ENCODE results near the gene HDC. TPM values are rescaled to one million over a fixed set of nuclear protein-coding genes. Genes with fewer than 3 reads are reported as not detected.

Gene HDC
- total RNA-seq, 1 donor from 2014 or later, result 3.5 TPM

DNA sequence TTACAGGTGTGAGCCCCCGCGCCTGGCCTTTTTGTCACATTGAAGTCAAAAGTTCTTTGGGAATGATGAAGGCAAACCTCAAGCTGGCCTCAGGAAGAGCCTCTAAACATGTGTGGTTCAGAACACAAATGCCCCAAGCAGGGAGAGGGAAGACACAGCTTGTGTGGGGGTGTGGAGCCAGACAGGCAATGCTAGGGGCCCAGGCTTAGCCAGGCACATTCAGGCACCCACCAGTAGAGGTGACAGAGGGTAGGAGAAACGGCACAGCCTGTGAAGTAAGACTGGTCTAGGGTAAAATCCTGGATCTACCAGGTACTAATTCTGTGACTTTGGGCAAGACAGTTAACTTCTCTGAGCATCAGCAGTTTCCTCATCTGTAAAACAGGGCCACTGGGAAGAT, 3.5 kb downstream of the HDC start:
- no peak overlapping the region for H3K27ac Mint-ChIP-seq (ENCODE audit: unreplicated experiment)
- H3K36me3 Mint-ChIP-seq (ENCODE audit: low read depth), result no peaks in the 10 kb centered on the region
- H3K9me3 Mint-ChIP-seq, result no peaks in the 10 kb centered on the region
- TF ChIP-seq, protein P1, sequence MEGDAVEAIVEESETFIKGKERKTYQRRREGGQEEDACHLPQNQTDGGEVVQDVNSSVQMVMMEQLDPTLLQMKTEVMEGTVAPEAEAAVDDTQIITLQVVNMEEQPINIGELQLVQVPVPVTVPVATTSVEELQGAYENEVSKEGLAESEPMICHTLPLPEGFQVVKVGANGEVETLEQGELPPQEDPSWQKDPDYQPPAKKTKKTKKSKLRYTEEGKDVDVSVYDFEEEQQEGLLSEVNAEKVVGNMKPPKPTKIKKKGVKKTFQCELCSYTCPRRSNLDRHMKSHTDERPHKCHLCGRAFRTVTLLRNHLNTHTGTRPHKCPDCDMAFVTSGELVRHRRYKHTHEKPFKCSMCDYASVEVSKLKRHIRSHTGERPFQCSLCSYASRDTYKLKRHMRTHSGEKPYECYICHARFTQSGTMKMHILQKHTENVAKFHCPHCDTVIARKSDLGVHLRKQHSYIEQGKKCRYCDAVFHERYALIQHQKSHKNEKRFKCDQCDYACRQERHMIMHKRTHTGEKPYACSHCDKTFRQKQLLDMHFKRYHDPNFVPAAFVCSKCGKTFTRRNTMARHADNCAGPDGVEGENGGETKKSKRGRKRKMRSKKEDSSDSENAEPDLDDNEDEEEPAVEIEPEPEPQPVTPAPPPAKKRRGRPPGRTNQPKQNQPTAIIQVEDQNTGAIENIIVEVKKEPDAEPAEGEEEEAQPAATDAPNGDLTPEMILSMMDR (conservative IDR thresholded peaks at IDR 0.05), result no peak
- H3K27me3 Mint-ChIP-seq (ENCODE audit: low read depth), result no peaks in the 10 kb centered on the region
- H3K4me3 Mint-ChIP-seq, result no peak overlapping the region
- no peak for DNase-seq (ENCODE audit: low read depth, low spot score)
- peaks cover 21% of the 10 kb centered on the region for H3K4me1 Mint-ChIP-seq

GRCh38 chr15:50260969-50261496, 4.5 kb downstream of the HDC start:
- no peaks in the 10 kb centered on the region for H3K9me3 Mint-ChIP-seq
- no peaks in the 10 kb centered on the region for H3K27me3 Mint-ChIP-seq (ENCODE audit: low read depth)
- H3K4me1 Mint-ChIP-seq, result peaks cover 15% of the 10 kb centered on the region
- no peak overlapping the region for H3K4me3 Mint-ChIP-seq
- no peak for DNase-seq (ENCODE audit: low read depth, low spot score)
- TF ChIP-seq, protein P1 (conservative IDR thresholded peaks at IDR 0.05), result no peak
- H3K36me3 Mint-ChIP-seq (ENCODE audit: low read depth), result no peaks in the 10 kb centered on the region
- H3K27ac Mint-ChIP-seq (ENCODE audit: unreplicated experiment), result no peak overlapping the region

GRCh38 chr15:50259276-50259675, 6.2 kb downstream of the HDC start:
- Mint-ChIP-seq H3K27ac (ENCODE audit: unreplicated experiment) (no peak overlapping the region), H3K9me3 (no peaks in the 10 kb centered on the region), H3K4me3 (no peak overlapping the region), H3K36me3 (ENCODE audit: low read depth) (no peaks in the 10 kb centered on the region), H3K27me3 (ENCODE audit: low read depth) (no peaks in the 10 kb centered on the region), H3K4me1 (no peaks in the 10 kb centered on the region)
- TF ChIP-seq, protein P1 (conservative IDR thresholded peaks at IDR 0.05), result no peak
- no peak for DNase-seq (ENCODE audit: low read depth, low spot score)

DNA sequence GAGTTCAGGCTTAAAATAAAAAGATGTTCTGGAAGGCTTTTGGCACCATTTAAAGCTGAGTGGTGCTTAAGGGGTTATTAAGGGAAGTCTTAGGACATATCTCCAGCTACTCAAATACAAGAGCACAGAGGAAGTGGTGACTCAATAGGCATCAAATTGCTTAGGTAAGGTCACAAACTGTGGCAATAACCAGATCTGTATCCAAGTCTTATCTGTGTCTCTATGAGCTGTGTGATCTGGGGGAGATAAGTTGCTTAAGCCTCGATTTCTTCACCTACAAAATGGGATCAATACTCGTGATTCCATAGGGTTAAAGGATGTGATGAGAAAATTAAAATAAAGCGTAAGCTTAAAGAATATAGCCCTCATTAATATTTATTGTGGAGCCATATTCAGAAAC, 7.6 kb downstream of the HDC start:
- no peak overlapping the region for H3K4me3 Mint-ChIP-seq
- no peaks in the 10 kb centered on the region for H3K9me3 Mint-ChIP-seq
- H3K27ac Mint-ChIP-seq (ENCODE audit: unreplicated experiment), result no peak overlapping the region
- H3K36me3 Mint-ChIP-seq (ENCODE audit: low read depth), result no peaks in the 10 kb centered on the region
- TF ChIP-seq, protein P1 (conservative IDR thresholded peaks at IDR 0.05), result no peak
- no peak for DNase-seq (ENCODE audit: low read depth, low spot score)
- no peaks in the 10 kb centered on the region for H3K4me1 Mint-ChIP-seq
- H3K27me3 Mint-ChIP-seq (ENCODE audit: low read depth), result no peaks in the 10 kb centered on the region

DNA sequence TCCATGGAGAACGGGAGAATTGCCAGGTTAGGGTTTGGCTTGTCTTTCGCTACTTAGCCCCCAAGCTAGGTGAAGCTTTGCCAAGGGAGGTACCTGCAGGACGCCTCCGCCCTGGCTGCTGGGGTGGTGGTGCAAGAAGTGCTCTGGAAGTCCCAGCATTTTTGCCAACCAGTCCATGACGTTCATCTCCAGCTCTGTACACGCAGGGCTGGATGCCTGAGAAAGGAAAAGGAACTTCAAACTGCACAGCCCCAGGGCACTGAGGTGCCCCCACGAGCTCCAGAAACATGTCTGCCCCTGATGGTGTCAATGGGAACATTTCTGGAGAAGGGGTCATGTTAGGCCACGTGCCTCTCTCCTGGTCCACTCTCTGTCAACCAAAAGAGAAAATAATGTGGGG, 8.2 kb downstream of the HDC start:
- Mint-ChIP-seq H3K27me3 (ENCODE audit: low read depth) (no peaks in the 10 kb centered on the region), H3K9me3 (no peaks in the 10 kb centered on the region), H3K4me3 (no peak overlapping the region), H3K36me3 (ENCODE audit: low read depth) (no peaks in the 10 kb centered on the region), H3K27ac (ENCODE audit: unreplicated experiment) (peak overlapping the region; percentile 14), H3K4me1 (no peaks in the 10 kb centered on the region)
- DNase-seq (ENCODE audit: low read depth, low spot score), result no peak
- TF ChIP-seq, protein P1 (conservative IDR thresholded peaks at IDR 0.05), result no peak

All from neural crest cell (in vitro differentiated cells).